GM19455 (cell line): Measurements from ENCODE around the gene DOCK3.
"Not testable (repeated sequence)": the region's sequence is repeated elsewhere in the genome, so short reads cannot be mapped to it uniquely, and the experiment has no call there.

Experiments
- ATAC-seq: cut with Tn5 transposase; IDR thresholded peaks from one replicate; pipeline ENCODE4 v1.9.1; 2021; ENCODE audit not compliant: unreplicated experiment

DOCK3 gene

DNA sequence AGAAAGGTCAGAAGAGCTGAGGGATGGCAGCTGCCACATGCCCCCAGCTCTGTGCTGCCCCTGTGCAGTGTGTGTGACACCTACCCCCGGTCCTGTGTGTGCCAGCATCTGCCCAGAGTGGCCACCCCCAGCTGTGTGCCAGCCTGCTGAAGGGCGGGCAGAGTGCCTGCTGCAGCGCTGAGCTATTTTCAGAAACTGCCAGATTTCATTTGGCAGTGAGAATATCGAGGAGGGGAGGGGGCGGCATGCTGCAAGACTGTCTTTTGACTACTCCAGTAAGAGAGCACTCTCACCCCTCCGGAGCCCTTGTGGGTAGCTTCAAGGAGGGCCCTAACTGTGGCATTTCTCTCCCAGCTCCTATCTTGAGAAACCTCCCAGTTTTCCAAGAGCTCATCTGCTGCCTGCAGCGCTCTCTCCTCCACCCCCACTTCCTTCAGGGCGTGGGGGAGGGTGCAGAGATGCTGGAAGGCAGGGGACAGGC is 25.2 kb upstream of the DOCK3 start:
- ATAC-seq = no peak

DNA sequence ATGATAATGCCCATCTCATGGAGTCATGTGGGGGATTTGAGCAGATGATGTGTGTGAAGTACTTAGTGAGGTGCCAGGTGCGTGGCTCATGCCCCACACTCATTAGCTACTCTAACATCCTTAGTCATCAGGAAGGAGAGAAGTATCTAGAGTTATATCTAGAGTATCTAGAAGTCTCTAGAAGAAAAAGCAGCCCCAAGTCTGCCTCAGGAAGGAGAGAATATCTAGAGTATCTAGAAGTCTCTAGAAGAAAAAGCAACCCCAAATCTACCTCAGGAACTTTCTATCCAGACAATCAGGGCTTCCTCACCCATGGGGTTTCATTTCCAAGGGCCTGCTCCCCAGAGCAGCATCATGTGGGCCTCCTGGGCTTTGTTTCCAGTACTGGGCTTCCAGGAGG is 24.7 kb upstream of the DOCK3 start:
- ATAC-seq = no peak

DNA sequence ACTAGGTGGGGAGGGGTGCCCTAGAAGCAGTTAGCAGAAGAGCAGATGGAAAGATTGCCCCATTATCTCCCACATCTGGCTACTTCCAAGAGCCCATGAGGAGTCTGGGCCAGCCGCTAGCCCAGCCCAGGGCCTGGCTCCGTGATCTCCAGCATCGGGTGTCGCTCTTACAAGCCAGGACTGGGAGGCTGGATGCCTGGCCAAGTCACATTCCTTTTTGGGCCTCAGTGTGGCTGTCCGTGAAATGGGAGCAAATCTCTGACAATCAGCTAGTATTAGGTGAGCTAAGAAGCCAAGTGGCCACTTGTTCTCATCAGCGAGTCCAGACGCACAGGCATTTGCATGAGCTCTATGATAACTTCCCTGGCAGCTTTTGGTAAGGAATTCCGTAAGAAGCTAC is 23.3 kb upstream of the DOCK3 start:
- ATAC-seq = no peak

DNA sequence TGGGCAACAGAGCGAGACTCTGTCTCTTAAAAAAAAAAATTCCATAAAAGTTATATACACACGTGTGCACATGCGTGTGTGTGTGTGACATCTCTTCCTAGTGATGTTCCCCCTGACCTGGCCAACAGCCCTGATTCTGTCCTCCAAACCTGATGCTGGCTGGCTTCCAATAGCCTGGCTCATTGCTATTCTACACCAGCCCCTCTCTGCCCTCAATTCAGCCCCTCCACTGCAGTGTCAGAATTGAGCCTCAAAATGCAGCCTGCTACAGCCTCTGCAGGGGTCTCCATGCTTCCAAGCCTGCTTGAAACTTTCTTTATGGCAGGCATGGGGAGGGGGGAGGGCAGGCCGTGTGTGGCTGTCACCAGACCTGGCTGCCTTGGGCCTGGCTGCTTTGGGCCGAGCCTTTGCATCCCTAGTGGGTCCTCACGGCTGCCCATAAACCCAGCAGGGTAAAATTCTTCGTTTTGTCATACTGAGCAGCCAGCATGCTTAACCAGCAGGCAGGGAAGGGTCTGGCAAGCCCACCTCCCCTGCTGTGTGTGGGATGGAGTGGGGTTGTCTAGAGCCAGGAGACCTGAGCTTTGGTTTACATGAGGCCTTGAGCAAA is 22.7 kb upstream of the DOCK3 start:
- ATAC-seq = no peak

DNA sequence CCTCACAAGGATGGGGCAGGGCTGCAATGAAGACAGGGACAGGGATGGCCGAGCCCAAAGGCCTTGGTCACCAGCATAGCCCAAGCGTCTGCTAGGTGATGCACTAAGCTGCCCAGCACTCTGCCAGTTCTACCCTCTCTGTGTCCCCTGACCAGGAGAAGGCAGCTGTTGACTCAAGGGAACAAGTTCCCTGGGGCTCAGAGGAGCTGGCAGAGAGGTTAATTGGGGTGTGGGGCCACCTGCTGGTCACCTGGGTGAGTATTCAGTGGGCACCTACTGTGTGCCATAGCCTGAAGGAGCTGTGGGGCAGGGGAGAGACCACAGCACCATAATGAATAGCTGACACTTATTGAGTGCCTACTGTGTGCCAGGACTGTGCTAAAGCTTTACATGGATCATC is 22.0 kb upstream of the DOCK3 start:
- no peak for ATAC-seq

DNA sequence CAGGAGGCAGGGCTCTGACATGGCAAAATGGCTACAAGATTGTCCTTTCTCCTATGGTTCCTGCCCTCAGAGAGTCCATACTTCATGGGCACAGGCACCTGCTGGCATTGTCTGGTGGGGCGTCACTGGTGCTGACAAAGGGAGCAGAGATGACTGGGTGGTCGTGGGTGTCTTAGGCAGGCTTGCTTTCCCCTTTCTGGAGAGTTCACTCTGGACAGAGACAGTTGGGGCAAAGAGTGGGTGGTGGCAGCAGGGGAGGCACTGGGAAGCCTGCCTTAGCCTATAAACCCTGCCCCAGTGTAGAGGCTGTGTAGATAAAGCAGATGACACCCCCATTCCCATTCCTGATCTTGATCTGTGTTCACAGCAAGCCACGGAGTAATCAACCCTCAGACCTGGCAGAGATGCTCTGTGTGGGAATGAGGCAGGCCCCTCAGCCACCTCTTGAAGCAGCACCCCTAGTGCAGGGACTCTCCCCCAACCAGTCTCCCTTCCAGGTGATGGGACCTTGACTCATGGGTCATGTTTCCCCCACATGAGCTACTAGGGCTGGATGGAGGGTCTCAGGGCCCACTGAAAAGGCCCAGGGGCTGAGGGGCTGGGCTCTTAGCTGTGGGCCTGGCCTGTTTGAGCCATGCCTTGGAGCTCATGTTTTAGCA is 20.7 kb upstream of the DOCK3 start:
- no peak for ATAC-seq

DNA sequence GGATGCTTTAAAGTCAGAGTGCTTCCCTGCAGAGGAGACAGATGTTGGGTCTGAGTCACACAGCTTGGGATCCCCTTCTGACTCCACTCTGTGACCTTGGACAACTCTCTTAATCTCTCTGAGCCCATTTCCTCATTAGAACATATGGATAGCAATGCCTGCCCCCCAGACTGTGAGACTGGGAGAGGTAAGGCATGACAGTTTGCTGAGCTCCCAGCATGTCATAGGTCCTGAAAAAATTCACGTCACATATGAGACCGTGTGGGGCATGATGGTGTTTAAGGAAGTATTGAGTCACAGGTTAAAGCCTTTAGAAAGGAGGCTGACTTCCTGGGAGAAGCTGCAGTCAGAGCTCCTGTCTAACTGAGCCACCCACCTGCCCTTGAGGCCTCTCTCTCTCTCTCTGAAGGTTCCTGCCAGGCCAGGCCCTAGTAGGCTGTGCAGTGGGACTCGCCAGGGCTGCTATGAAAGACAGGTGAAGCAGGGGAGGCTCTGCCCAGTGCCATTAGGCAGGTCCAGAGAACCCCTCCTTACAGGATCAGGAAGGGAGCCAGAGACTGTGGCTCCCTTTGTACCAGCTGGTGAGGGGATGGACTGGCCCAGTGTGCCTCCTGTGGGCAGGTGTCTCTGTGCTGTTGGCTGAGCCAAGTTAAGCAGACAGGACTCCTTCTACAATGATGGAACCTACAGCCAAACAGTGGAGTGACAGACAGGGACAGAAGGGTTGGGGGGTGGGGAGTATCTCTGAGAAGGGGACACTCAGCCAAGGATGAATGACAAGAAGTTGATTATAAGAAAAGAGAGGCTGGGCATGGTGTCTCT is 19.5 kb upstream of the DOCK3 start:
- no peak for ATAC-seq

DNA sequence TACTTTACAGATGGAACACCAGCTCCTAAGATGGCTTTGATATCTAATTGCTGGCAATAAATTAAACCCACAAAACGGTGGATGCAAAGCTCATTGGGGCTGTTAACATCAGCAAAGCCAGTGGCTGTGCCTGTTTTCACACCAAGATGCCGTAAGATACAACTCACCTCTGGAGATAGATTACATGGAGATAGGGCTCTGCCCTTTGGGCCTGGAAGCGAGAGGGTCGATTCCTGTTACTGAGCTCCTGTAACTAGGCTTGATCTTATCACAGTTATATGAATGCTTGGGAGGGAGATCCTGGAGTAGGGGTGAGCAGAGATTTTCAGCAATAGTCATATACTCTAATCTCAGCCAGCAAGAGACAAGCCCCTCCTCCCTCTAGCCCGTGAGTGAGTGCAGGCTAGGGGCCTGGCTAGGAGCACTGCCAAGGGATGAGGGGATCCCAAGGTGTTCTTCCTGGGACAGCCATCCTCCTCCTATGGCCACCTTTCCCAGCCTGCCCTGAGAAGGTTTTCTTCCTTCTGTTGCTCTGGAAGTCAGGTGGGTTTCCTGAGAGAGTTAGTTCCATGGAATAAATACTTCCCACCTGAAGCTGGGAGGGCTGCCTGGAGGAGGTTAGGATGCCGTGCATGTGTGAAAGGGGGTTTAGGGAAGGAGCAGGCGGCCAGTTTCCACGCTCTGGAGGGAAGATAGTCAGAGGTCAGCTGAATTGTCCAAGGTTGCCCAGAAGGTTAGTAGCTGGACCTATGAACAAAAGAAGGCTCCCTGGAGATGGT is 18.1 kb upstream of the DOCK3 start:
- ATAC-seq = no peak

DNA sequence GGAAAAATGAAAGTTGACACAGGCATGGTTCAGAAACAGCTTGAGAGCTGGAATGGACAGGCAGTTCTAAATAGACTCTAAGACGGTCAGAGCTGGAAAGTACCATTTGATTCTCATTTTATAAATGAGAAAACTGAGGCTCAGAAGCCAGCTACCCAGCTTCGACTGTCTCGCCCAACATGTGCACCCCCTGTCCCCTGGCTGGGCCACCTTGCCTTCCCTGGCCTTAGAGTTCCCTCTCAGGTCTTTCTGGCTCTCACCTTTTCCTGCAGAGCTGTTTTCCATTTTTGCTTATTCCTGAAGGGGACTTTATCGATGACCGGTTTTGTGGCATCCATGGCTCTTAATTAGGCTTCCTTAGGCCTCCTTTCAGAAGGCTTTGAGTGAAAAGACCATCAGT is 17.3 kb upstream of the DOCK3 start:
- no peak for ATAC-seq

DNA sequence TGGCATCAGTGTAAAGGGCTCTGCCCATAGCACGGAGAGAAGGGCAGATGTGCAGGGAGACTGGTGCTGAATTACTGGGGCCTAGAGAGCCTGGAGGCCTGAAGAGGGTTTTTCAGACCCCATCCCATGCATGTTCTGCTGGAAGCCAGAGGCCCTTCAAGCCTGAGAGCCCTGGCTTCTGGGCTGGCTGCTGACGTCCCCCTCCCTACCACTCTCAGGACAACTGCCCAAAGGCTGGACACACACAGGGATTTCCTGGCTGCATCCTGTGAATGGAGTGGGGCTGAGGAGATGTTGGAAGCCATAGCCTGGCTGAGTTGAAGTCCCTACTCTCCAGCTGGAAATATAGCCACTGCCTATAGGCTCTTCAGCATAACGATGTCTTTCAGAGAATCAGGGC is 16.9 kb upstream of the DOCK3 start:
- ATAC-seq = no peak

DNA sequence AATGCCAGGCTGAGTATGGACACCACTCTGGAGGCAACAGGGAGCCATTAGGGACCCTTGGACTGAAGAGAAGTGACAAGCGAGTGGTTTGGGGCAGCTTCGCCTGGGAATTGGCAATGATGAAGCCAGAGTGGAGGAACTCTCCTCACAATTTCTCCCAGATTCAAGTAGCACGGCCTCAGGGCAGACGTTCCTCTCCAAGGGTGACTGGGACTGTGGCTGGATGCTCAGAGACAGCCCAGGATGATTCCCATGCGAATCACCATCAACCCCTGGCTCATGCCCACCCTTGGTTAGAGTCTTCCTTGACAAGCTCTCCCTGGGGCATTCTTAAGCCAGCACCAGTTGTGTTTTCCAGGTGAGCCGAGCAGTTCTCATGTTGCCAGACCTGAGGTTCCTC is 16.3 kb upstream of the DOCK3 start:
- ATAC-seq = no peak

DNA sequence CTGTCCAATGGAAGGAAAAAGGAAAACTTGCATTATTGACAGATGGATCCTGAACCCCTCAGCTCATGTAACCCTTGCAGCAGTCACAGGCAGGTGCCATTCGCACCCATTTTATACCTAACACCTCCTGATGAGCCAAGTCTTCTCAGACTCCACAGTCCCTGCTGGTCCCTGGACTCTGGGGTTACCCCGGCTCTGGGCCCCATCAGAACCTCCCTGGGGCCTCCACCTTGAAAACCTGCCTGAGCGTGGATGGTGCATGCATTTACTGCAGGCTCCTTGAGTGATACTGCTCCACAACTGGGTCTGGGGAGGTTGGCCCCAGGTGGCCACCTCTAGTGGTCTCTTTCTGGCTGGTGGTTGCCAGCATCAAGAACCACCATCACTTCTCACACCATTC is 15.9 kb upstream of the DOCK3 start:
- no peak for ATAC-seq

DNA sequence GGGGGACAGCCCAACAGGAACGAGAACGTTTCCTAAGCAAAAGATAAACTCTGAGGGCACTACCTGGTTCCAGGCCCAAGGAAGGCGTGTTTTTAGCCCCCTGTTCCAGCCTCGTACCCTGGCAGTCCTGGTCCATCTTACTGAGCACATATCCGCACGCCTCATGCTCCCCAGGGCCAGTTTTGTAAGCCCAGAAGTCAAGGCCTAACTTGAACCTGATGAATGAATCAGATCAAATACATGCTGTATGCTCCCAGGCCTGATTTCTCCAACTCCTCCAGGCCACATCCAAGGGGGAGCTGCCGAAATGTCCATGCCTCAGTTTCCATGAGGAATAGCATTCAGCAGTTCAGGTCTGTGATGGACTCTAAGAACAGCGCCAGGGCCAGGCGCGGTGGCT is 14.3 kb upstream of the DOCK3 start:
- ATAC-seq = no peak

DNA sequence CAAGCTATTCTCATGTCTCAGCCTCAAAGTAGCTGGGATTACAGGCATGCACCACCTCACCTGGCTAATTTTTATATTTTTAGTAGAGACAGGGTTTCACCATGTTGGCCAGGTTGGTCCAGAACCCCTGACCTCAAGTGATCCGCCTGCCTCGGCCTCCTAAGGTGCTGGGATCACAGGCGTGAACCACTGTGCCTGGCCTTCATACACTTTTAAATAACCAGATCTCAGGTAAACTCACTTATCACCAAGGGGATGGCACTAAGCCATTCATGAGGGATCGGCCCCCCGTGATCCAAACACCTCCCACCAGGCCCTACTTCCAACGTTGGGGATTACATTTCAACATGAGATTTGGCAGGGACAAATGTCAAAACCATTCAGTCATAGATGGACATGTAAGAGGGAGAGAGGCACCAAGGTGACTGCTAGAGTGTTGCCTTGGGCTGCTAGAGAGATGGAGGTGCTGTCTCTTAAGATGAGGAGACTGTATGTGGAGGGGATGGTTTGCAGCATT is 13.3 kb upstream of the DOCK3 start:
- no peak for ATAC-seq

DNA sequence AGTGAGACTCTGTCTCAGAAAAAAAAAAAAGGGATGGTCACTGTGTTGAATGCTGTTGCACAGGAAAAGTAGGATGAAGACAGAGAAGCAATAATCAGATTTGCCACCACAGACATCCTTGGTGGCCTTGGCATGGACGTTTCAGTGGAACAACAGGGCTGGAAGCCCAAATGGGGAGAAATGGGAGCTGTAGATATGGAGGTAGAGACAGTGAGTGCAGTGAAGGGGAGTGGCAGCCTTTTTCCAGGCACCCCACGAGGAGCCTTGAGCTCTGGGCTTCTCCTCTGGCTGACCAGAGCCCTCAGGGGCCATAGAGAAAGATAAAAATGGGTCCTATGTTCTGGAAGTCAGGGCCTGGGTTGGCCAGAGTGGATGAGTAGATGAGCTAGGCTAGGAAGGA is 12.3 kb upstream of the DOCK3 start:
- no peak for ATAC-seq

DNA sequence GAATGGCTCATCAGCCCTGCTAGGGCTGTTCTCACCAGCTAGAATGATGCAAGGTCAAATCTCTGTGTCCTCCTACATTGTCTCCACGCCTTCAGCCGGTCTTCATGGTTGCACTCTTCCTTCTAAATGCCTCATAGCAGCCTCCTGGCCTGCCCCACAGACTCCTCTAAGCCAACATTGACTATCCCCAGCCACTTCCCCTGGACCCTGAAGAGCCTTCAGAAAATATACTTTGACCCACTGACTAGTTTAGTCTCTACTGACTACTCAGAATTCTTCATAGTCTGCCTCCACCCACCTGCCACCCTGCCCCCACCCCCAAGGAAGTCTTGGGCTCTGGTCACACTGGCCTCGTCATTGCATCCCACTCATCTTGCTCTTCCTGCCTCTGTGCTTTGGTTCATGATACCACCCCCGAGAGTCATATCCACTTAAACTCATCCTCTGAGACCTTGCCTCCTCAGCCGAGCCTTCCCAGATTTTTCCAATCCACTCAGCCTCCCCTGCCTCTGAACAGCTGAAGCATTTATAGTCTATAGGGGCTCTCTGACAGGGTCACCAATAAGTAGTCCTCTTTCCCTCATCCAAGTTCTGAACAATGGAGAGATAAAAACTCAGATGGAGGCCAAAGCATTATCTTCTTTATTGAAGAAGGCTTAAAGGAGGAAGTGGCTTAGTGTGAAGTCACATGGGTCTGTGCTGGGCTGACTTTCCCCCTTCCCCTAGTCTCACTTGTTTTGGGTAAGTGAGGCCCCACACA is 9.5 kb upstream of the DOCK3 start:
- ATAC-seq = no peak

DNA sequence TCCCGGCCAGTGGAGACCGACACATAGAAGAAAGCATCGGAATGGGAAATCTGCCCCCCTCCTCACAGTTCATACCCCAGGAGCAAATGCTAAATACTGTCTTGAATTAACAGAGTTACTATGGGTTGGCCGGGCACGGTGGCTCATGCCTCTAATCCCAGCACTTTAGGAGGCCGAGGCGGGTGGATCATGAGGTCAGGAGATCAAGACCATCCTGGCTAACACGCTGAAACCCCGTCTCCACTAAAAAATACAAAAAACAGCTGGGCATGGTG is 8.9 kb upstream of the DOCK3 start:
- ATAC-seq = not testable (repeated sequence)

DNA sequence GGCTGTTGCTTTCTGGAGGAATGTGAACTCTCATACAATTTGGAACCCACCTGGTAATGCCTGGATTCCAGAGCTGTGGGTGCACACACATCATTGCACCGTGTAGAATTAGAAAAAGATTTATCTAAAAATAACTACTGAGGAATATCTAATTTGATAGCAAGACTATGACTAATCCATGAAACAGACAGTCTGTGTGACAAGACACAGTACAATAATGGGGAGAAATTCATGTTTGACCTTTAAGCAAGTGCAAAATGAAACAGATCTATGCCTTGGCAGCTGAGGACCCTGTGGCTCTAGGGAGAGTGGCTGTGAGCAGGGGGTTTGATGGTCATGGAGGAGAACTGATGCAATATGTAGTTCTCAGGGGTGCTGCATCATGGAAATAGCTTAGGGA is 7.9 kb upstream of the DOCK3 start:
- ATAC-seq = no peak

DNA sequence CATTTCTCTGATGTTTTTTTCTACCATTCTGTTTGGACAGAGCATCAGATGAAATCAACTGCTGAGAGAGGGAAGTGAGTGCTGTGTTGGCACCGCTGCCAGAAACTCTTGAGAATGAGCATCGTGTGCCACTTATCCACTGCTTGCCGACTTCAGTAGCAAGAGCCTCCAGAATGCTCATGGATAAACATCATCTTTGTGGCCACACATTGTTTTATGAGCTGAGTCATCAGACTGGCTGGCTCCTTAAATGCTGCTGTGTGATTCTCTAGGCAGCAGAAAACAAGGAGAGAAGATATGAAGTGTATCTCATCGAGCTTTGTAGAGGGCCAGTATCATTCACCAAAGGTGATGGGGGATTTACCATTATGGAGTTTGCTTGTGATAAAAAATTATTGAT is 3.4 kb upstream of the DOCK3 start:
- no peak for ATAC-seq

DNA sequence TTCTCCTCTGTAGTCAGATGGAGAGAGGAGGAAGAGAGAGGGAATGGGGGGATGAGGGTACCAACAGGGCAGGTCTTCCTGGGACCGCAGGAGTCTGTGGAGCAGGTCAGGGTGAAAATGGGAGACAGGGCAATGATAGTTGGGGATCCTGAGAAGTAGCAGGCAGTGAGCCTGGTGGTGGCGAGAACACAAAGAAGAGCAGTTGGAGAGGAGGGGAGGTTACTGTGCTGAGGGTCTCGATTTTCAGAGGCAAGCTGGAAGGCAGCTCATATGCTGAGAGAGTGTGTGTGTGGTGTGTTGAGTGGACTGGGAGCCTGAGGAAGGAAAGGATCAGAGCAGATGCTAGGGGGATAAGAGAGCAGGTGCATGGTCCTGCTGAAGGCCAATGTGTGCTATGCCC is 2.1 kb upstream of the DOCK3 start:
- ATAC-seq = no peak

DNA sequence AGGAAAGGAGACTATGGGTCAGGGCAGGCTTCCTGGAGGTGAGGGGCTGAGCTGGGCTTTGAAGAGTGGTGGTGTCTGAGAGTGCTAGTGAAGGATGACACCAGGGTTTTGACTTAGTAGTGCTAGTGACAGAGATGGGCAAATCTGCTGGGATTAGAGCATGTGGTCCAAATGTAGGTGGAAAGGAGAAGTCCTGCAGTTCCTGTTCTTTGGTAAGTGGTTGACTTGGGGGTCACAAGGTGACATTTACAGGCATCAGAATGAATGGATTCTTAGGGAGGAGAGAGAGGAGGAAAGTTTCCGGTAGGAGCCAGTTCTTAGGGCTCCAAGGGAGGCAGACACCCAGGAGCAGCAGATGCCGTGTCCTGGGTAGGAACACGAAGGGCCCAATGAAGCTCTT is 796 bp upstream of the DOCK3 start:
- ATAC-seq = no peak
